Measurements from ENCODE around the gene STK31.
"Not testable (repeated sequence)": the region's sequence is repeated elsewhere in the genome, so short reads cannot be mapped to it uniquely, and the experiment has no call there.

The STK31 gene

DNA sequence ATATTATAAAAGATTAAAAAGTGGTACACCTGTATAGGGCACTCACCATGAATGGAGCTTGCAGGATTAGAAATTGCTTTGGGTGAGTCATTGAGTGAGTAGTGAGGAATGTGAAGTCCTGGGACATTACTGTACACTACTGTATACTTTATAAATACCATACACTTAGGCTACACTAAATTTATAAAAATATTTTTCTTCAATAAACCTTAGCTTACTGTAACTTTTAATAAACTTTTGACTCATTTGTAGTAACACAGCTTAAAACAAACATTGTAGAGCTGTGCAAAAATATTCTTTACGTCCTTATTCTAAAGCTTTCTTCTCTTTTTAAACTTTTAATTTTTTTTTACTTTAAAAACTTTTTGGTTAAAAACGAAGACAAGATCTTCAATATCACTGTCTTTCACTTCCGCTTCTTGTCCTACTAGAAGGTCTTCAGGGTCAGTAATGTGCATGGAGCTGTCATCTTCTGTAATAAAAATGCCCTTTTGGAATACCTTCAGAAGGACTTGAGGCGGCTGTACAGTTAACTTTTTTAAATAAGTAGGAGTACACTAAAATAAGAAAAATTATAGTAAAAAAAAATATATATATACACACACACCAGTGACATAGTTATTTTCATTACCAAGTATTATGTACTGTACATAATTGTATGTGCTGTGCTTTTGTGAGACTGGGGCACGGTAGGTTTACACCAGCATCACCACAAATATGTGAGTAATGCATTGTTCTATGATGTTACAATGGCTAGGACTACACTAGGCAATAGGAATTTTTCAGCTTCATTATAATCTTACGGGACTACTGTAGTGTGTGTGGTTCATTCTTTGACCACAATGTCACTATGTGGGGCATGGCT, 3.5 kb downstream of the STK31 start:
- DNase-seq = no peak

DNA sequence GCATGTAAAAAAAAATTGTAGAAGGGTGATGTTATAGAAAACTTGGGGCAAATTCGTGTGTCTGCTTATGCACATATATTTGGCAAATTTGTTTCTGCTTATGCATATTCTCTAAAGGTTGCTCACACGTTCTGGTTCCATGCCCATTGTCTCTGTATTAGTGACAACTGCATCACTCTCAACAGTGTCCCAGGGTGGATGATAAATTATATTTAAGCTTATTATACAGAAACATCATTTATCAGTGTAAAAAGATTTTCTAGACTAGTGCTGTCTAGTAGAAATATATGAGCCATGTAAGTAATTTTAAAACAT, 4.1 kb downstream of the STK31 start:
- no peak for DNase-seq

DNA sequence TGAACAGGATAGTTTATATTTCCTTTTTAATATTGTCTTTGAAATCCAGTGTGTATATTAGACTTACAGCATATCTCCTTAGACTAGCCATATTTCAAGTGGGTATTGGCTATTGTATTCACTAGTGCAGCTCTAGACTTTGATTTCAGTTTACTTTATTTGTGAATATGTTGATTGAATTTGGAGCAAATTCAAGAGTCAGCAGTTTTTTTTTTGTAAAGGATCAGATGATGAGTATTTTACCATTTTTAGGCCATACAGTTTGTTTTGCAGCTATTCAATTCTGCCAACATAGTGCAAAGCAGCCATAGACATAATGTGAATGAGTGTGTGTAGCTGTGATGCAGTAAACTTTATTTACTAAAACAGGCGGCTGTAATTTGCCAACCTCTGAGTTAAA, 4.6 kb downstream of the STK31 start:
- no peak for DNase-seq

DNA sequence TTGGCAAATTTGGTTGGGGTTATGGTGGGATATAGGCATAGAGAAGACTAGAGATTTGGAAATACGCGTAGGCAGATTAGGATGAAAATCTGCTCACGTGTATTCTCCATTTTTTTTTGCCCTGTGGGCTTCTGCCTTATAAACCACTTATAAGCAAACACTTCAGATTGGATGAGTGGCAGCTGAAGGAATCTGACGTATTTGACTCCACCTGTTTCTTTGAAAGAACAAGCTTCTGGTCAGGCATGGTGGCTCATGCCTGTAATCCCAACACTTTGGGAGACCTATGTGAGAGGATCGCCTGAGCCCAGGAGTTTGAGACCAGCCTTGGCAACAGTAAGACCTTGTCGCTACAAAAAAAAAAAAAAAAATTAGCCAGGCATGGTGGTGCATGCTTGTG, 5.1 kb downstream of the STK31 start:
- no peak for DNase-seq

DNA sequence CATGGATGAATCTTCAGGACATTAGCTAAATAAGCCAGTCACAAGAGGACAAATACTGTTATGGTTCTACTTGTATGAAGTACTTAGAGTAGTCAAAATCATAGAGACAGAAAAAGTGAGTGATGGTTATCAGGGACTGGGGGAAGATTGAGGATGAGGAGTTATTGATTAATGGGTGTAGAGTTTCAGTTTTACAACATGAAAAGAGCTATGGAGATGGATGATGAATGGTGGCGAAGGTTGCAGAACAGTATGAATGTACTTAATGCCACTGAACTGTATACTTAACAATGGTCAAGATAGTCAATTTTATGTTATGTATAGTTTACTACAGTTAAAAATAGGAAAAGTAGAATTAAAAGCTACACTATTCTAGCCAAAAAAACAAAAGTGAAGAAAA, 7.8 kb downstream of the STK31 start:
- no peak for DNase-seq

DNA sequence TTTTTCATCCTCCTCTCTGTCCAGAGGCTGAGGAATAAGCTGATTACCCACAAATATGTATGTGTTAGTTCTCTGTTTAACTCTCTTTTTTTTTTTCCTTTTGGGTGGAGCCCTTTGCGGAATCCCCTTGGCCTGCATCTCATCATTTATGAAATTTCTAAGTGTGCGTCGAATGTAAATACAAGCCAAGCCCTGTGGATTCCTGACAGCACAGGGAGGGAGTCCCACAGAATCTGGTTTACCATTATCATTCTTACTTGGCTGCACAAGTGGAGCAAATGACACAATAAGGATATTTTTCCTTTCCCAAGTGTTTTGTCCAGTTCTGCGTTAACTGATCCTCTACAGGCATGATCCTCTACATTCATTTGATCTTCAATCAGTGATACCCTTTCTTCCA, 11.4 kb downstream of the STK31 start:
- DNase-seq = no peak

DNA sequence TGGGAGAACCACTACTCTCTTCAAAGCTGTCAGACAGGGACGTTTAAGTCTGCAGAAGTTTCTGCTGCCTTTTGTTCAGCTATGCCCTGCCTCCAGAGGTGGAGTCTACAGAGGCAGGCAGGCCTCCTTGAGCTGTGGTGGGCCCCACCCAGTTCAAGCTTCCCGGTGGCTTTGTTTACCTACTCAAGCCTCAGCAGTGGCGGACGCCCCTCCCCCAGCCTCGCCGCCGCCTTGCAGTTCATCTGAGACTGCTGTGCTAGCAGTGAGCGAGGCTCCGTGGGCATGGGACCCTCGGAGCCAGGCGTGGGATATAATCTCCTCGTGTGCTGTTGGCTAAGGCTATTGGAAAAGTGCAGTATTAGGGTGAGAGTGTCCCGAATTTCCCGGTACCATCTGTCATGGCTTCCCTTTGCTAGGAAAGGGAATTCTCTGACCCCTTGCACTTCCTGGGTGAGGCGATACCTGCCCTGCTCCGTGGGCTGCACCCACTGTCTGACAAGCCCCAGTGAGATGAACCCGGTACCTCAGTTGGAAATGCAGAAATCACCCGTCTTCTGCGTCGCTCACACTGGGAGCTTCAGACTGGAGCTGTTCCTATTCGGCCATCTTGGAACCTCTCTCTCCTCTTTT, 12.7 kb downstream of the STK31 start:
- DNase-seq = not testable (repeated sequence)

DNA sequence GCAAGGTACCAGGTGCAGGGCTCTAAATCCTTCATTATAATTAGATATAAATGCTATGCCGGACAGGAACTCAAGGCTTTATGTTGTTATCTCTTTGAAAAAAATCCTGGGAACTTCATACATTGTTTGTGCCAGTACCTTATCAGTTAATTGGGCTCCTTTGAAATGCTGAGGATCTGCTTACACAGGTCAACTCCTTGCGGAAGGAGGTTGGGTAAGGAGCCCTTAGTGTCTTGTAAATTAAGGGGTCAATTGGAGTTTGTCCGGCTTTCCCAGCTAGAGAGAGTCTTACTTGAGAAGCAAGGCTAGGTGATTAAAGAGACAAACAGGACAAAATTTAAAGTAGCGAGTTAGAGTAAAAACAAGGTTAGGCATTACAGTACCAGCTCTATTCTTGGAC, 14.1 kb downstream of the STK31 start:
- not testable (repeated sequence) for DNase-seq

DNA sequence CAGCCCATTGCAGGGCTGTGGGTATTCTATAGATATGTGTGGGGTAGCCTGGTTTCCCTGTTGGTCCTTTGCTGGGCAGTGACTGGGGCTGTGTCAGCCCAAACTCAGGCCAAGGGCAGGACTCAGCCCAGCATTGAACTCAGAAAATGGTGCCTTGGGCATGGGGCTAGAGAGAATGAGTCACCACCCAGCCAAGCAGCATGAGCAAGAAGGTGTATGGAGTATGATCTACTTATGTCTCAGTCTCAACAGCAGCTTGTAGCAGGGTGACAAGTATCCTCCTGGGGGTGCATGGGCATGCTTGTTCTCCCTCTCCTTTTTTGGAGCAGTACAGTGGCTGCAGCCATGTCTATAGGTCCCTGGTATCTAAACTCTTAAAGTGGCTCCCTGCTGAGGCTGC, 32.0 kb downstream of the STK31 start:
- no peak for DNase-seq

DNA sequence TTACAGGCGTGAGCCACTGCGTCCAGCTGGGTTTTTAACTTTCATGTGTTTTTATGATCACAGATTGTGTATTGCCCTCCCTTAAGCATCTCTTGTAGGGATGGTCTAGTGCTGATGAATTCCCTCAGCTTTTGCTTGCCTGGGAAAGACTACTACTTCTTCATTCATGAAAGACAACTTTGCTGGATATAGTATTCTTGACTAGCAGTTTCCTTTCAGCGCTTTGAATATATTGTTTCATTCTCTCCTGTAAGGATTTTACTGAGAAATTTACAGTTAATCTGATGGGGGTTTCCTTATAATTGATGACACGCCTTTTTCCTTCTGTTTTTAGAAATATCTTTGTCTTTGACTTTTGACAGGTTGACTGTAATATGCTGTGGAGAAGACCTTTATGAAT, 33.2 kb downstream of the STK31 start:
- DNase-seq = no peak

DNA sequence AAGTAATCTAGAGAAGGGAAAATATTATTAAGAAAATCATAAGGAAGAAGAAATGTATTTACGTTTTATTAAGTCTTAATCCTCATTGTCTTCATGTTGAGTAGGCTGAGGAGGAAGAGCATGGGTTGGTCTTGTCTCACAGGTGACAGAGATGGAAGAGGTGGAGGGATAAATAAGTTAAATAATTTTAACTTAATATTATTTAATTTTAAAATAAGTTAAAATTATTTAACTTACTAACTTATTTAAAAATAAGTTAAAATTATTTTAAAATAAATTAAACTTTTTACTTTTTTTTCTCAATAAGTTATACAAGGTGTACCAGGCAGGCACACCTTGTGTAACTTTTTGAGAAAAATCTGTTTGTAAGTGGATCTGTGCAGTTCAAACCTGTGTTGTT, 36.6 kb downstream of the STK31 start:
- DNase-seq = no peak

DNA sequence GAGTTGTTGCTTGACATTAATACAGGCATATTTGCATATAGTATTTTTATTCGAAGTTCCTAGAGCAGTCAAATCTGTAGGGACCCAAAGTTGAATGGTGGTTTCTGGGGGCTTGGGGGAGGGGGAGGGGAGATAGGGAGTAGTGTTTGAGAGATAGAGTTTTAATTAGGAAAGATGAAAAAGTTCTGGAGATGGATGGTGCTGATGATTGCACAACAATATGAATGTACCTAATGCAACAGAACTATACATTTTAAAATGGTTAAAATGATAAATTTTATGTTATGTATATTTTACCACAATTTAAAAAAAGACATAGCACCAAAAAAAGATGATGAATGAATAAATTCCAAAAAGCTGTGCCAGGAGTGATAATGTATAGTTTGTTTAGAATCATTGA, 41.8 kb downstream of the STK31 start:
- DNase-seq = no peak

DNA sequence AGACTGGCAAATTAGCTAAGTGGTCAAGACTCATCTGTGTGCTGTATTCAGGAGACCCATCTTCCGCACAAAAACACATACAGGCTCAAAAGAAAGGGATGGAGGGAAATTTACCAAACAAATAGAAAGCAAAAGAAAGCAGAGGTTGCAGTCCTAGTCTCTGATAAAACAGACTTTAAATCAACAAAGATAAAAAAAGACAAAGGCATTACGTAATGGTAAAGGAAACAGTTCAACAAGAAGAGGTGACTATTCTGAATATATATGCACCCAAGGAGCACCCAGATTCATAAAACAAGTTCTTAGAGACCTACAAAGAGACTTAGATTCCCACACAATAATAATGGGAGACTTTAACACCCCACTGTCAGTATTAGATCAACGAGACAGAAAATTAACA, 48.8 kb downstream of the STK31 start:
- not testable (repeated sequence) for DNase-seq

DNA sequence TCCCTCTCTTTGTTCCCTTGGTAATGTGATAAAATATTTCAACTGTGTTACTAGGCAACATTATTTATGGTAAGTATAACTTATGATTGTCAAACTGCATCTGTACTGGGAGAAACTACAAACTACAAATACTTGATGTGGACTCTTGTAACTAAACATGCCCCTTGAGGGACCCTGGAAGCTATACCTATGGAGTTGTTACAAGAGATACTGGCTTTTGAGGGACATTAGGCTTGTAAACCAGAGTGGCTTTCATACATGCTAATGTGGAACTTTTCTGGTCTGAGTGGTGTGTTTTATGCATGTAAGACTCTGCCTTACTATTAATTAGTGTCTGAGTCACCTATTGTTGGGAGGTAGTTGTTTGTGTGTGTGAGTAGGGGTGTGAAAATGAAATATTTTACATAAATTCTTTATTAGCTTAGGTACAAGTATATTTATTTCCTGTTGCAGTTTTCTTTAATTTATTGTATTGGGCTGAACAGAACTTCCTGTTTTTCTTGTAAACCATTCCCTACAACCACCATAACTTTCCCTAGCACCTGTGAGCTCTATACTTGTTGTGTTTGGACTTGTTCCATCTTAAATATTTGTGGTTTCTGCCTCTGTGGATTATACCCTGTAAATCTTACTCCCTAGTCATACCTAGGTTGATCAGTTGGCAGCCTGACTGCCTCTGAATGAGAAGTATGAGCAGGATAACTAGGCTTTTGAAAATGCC, 49.8 kb downstream of the STK31 start:
- DNase-seq = no peak

DNA sequence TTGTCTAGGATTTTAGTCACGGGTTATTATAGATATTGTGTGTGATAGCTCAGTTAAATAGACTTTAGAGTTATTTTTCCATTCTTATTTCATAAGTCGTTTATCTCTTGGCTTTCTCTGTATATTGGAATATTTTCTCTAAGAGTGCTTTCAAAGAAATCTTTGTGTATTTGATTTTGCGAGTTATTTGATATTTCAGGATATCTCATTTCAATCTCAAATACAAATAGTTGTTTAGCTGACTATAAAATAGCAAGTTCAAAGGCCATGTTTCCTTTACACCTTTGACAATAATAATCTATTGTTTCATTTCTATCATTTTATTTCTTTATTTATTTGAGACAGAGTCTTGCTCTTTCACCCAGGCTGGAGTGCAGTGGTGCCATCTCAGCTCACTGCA, 55.9 kb downstream of the STK31 start:
- no peak for DNase-seq

DNA sequence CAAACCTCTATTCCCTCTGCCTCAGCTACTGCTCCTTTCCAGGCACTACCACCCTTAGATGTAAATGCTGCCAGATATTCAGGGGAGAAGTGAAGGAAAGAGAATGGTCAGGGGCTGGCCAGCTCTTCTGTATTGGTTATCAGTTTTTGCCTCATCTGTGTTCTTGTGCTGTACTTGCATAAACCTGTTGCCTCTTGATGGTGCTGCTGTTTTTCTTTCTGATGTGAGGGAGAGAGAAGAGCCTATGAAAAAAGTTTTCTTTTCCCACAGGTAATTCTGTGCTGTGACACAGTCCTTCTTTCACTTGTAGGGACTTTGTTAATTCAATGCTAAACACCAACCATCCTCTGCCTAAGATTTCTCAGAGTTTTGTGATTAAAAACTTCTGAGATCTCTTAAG, 57.5 kb downstream of the STK31 start:
- DNase-seq = no peak

DNA sequence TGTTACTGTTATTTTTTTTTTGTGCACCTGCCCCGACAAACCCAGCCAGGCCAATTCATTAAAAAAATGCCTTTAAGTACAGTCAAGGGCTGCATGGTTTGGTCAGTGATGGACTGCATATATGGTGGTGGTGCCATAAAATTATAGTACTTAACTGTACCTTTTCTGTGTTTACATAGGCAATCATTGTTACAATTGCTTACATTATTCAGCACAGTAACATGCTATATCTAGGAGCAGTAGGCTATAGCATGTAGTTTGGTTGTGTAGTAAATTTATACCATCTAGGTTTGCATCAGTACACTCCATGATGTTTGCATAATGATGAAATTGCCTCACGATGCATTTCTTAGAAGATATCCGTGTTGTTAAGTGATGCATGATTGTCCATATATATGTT, 58.0 kb downstream of the STK31 start:
- DNase-seq = no peak

DNA sequence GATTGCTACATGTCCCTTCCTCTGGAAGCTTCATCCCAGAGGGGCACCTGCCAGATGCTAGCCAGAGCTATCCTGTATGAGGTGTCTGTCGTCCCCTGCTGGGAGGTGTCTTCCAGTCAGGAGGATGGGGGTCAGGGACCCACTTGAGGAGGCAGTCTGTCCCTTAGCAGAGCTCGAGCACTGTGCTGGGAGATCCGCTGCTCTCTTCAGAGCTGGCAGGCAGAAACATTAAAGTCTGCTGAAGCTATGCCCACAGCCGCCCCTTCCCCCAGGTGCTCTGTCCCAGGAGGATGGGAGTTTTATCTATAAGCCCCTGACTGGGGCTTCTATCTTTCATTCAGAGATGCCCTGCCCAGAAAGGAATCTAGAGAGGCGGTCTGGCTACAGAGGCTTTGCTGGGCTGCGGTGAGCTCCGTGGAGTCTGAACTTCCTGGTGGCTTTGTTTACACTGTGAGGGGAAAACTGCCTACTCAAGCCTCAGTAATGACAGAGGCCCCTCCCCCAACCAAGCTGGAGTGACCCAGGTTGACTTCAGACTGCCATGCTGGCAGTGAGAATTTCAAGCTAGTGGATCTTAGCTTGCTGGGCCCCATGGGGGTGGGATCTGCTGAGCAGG, 69.3 kb downstream of the STK31 start:
- not testable (repeated sequence) for DNase-seq

DNA sequence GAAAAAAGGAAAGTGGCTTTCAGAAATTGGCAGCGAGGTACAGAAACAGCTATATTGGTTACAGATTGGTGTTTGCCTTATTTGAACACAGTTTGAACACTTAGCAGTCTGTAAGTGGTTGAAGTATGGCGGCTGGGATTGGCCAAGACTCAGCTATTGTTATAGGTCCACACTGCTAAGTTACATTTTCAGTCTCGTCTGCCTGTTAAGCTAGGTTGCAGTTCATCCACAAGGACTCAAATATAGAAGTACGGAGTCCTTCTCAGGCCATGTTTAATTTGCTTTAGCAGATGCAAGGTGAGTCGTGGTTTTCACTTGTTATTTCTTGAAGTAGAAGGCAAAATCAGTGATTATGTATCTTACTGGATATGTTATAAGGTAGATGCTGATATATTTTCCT, 73.1 kb downstream of the STK31 start:
- no peak for DNase-seq

DNA sequence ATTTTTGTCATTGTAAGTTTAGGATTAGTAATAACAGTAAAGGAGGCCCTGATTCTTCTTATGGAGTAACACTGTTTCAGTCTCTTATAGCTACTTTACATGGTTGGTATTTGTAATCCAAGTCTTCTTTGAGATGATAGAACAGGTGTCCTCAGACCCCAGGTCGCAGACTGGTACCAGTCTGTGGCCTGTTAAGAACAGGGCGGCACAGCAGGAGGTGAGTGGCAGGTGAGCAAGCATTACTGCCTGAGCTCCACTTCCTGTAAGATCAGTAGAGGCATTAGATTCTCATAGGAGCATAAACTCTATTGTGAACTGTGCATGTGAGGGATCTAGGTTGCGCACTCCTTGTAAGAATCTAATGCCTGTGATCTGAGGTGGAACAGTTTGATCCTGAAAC, 77.3 kb downstream of the STK31 start:
- DNase-seq = no peak

DNA sequence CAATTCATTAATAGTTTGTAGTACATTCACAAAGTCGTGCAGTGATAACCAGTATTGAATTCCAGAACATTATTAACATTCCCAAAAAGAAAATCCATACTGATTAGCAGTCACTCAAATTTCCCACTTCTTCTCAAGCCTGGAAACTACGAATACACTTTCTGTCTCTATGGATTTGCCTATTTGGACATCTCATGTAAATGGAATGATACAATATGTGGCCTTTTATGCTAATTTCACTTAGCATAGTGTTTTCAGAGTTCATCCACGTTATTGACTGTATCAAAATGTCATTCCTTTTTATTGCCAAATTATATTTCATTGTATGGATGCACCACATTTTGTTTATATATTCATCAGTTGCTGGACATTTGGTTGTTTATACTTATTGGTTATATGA, 78.8 kb downstream of the STK31 start:
- DNase-seq = no peak

DNA sequence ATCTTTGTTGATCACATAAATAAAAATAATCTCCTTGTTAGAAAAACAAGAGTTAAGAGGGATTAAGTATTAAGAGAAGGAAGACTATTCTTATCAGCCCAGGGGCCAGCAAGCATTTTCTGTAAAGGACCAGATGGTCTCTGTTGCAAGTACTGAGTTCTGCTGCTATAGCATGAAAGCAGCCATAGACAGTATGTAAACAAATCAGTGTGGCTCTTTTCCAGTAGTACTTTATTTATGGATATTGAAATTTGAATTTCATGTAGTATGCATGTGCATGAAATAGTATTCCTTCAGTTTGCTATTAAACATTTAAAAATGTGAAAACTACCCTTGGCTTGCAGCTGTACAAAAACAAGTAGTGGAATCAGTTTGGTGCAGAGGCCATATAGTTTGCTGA, 81.7 kb downstream of the STK31 start:
- no peak for DNase-seq

DNA sequence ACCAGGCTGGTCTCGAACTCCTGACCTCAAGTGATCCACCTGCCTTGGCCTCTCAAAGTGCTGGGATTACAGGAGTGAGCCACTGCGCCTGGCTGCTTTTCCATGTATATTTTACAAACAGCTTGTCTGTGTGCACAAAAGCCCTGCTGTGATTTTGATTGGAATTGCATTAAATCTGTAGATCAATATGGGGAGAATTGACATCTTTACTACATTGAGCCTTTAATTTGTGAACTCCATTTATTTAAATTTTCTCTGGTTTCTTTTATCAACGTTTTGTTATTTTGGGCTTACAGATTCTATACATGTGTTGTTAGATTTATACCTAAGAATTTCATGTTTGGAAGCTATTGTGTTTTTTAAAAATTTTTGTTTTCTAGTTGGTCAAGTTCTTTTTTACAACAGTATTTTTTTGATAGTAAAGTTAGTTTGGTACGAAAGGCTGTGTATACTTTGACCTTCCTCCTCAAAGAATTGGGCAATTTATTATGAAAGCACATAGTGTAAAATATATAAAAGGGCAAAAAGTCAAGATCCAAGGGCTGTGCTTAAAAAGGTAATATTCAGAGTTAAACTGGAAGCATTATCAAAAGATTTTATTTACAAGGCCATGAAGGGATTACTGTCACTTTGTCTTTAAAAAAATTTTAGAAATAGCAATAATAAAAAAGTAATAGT, 92.8 kb downstream of the STK31 start:
- no peak for DNase-seq
